ENCODE results near the gene PIK3C2A.
"Not testable (repeated sequence)": the region's sequence is repeated elsewhere in the genome, so short reads cannot be mapped to it uniquely, and the experiment has no call there.

Gene PIK3C2A

DNA sequence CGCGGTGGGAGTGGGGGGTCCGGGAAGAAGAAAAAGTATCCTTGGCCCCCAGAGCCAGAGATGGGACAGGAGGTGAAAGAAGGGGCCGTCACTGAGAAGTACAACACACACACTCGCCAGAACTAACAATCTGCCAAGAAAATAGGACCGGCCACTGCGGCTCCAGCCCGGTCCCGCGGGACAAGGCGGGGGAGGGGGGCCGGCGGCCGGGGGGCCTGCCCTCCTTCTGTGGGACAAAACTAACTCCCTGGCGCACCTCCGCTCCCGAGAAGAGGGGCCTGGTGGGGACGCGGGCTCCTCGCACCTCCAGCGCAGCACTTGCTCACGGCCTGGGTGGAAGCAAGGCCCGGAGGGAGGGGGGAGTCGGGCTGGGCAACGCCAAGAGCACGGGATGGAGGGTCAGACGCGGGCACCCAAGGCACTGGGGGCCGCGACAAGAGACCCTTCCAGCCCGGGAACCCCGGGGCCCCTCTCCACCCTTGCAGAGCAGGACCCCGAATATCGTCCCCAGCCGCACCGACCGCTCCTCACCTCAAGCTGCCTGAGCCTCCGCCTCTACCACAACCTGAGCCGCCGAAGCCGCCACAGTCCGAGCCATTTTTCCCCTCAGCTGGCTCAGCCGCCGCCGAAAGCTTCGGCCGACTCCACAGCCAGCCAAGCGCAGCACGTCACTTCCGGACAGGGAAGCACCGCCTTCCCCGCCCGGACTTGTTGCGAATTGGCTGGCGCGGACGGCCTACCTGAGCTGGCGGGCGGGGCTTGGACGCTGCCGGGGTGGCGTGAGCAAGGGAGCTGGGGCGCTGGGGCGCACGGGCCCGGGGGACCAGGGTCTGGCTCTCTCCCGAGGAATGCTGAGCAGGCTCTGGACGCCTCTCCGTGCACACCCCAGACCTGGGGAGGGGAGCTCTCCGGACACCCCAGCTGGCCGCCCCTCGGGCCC, at the start of gene PIK3C2A:
PIK3C2A (minus strand) TSS at position 670 of the 940 bp plus-strand sequence. CDS start 38,245 bp downstream, outside the sequence.
- DNase-seq: peak; percentile 53 to 97 (median 91)

DNA sequence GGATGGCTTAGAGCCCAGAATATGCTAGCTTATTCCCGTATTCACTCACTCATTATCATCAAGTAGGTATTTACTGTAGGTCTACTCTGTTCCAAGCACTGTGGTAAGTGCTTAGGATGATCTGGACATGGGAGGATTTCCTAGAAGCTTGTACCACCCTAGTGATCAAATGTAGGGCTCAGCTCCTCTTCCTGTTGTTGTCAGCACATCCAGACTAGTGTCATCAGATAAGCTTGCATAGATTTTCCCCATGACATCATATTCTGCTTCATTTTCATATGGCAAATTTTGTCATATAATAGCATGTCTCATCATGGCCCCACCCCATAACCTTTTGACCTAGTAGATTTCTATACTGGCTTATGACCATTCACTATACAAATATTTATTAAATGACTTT, 49.4 kb upstream of the PIK3C2A start:
- no peak for DNase-seq

- no peak for DNase-seq
These were observed 48.7 kb upstream of the PIK3C2A start for GRCh38 chr11:17256512-17256911.

DNA sequence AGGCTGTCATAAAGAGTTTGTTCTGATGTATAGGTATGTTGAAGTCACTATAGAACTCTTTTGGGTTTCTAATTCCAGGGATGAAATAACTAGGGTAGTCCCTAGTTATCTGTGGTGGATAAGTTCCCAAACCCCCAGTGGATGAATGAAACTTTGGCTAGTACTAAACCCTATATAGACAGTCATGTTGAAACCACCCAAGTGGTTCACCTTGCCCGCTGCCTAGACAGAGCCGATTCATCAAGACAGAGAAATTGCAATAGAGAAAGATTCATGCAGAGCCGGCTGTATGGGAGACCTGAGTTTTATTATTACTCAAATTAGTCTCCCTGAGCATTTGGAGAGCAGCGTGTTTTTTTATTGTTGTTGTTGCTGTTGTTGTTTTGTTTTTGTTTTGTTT, 44.9 kb upstream of the PIK3C2A start:
- no peak for DNase-seq

GRCh38 chr11:17250561-17251350, 43.0 kb upstream of the PIK3C2A start:
- DNase-seq: no peak

GRCh38 chr11:17244046-17244445, 36.3 kb upstream of the PIK3C2A start:
- no peak for DNase-seq

- not testable (repeated sequence) for DNase-seq
These were observed 35.2 kb upstream of the PIK3C2A start for GRCh38 chr11:17242954-17243353.

DNA sequence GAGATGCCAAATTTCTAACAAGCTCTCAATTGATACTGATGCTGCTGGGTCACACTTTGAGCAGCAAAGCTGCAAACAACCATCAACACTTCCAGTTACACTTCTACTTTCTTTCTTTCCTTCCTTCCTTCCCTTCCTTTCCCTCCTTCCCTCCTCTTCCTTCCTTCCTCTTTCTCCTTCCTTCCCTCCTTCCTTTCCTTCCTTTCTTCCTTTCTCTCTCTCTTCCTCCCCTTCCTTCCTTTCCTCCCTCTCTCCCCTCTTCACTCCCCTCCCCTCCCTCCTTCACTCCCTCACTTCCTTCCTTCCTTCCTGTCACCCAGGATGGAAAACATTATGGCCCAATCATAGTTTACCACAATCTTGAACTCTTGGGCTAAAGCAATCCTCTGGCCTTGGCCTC, 33.0 kb upstream of the PIK3C2A start:
- DNase-seq: no peak

DNA sequence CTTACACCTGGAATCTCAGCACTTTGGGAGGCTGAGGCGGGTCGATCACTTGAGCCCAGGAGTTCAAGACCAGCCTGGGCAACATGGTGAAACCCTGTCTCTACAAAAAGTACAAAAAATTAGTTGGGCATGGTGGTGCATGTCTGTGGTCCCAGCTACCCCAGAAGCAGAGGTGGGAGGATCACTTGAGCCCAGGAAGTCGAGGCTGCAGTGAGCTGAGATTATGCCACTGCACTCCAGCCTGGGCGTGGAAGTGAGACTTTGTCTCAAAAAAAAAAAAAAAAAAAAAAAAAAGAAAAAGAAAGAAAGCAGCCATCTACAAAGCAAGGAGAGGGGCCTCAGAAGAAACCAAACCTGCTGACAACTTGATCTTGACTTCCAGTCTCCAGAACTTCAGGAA, 32.1 kb upstream of the PIK3C2A start:
- not testable (repeated sequence) for DNase-seq

- no peak for DNase-seq
These were observed 30.6 kb upstream of the PIK3C2A start for GRCh38 chr11:17238377-17238776.

- DNase-seq: no peak
These were observed 25.3 kb upstream of the PIK3C2A start for GRCh38 chr11:17233101-17233500.

DNA sequence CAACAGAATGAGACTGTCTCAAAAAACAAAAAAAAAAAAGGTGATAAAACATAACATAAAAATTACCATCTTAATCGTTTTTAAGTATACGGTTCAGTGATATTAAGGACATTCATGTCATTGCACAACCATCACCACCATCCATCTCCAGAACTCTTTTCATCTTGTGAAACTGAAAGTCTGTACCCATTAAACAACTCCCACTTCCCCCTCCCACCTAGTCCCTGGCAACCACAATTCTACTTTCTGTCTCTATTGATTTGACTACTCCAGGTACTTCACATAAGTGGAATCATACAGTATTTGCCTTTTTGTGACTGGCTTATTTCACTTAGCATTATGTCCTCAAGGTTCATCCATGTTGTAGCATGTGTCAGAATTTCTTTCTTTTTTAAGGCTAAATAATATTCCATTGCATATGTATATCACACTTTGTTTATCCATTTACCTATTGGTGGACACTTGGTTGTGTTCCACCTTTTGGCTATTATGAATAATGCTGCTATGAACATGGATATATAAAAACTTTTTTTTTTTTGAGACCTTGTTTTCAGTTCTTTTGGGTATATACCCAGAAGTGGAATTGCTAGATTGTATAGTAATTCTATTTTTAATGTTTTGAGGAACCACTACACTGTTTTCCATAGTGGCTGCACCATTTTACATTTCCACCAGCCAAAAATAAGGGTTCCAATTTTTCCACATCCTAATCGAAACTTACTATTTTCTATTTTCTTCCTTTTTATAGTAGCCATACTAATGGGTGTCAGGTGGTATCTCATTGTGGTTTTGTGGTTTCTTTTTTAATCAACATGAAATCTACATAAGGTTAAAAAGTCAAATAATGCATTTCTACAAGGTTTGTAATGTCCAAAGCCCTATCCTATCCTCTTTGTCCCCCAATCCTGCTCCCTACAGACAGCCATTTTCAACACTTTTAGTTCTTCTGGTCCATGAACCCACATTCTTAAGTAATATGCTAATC, 23.4 kb upstream of the PIK3C2A start:
- DNase-seq: no peak

- DNase-seq: no peak
These were observed 21.8 kb upstream of the PIK3C2A start for GRCh38 chr11:17229481-17230152.

- not testable (repeated sequence) for DNase-seq
These were observed 20.6 kb upstream of the PIK3C2A start for GRCh38 chr11:17228186-17228925.

DNA sequence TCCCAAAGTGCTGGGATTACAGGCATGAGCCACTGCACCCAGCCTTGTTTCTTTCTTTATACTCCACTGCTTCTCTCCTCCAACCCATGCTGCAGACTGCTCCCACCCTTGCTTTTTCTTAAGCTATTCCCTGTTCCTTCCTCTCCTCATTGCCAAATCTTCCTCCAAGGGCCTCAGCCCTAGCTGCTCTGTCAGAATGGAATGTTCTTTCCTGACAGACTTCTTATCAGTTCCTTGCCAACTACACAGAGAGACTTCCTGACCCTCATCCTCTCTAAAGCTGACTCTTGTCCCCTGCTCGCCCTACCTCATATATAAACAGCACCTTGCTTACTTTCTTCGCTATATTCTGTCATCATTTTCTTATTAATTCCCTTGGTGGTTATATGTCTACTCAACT, 16.9 kb upstream of the PIK3C2A start:
- no peak for DNase-seq

- no peak for DNase-seq
These were observed 14.2 kb upstream of the PIK3C2A start for GRCh38 chr11:17221968-17222367.

DNA sequence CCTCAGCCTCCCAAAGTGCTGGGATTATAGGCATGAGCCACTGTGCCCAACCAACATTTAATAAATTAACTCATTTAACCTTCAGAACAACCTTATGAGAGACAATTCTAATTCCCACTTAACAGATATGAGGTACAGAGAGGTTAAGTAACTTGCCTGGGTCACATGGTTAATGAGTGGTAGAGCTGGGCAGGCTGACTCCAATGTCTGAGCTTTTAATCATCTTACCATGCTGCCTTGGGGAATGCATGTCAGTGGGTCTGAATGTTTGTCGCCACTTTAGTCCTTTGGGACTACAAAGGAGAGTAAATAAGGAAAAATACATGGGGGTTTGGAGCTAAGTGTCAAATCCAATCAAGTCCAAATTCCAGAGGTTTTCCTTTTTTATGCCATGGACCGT, 11.2 kb upstream of the PIK3C2A start:
- no peak for DNase-seq

GRCh38 chr11:17218403-17218802, 10.6 kb upstream of the PIK3C2A start:
- no peak for DNase-seq

GRCh38 chr11:17217401-17217800, 9.6 kb upstream of the PIK3C2A start:
- DNase-seq: no peak

GRCh38 chr11:17214338-17214737, 6.6 kb upstream of the PIK3C2A start:
- no peak for DNase-seq
